CD14-positive monocyte (primary cell): Measurements from ENCODE around the gene MAP2K7. TPM values are rescaled to one million over a fixed set of nuclear protein-coding genes. Genes with fewer than 3 reads are reported as not detected.

Experiments
- DNase-seq, 3 donors: peaks; one replicate each; pipeline ENCODE4 v3.0.0-alpha.2; 2011 to 2022
- H2AFZ ChIP-seq: 2 replicates; pipeline ENCODE4 v1.6.0; 2012; ENCODE audit warnings: mild to moderate bottlenecking, low read depth, low read length, inconsistent platforms; ENCODE audit not compliant: insufficient read depth, poor library complexity, severe bottlenecking
- H3K27ac ChIP-seq, 2 donors: 1 replicate in 1 of 2; 2 replicates in 1 of 2; pipeline ENCODE4 v1.5.1; 2012 to 2013; ENCODE audit warnings: low read length in 2 of 2, control low read depth in 1 of 2, inconsistent platforms in 1 of 2, low read depth in 1 of 2, mild to moderate bottlenecking in 1 of 2
- H3K27me3 ChIP-seq, 2 donors: one replicate each; pipeline versions ENCODE4 v1.6.0 to v1.6.1; 2011 to 2013; ENCODE audit warnings: low read length in 2 of 2; ENCODE audit not compliant: control insufficient read depth in 2 of 2, insufficient read depth in 2 of 2
- H3K36me3 ChIP-seq, 2 donors: replicated peaks in 1 of 2; 1 replicate in 1 of 2; 2 replicates in 1 of 2; pipeline versions ENCODE4 v1.5.1 to v1.6.1; 2012 to 2013; ENCODE audit warnings: low read length in 2 of 2, control low read depth in 1 of 2, inconsistent platforms in 1 of 2, mild to moderate bottlenecking in 1 of 2; ENCODE audit not compliant: insufficient read depth in 2 of 2, control insufficient read depth in 1 of 2
- H3K4me1 ChIP-seq, 2 donors: 1 replicate in 1 of 2; 2 replicates in 1 of 2; pipeline versions ENCODE4 v1.5.1 to v1.6.1; 2012 to 2013; ENCODE audit warnings: low read length in 2 of 2, control low read depth in 1 of 2, inconsistent platforms in 1 of 2, mild to moderate bottlenecking in 1 of 2, moderate library complexity in 1 of 2; ENCODE audit not compliant: insufficient read depth in 2 of 2, control insufficient read depth in 1 of 2
- H3K4me2 ChIP-seq: replicated peaks from 2 replicates; pipeline ENCODE3; 2012; ENCODE audit warnings: low read length, moderate library complexity, mild to moderate bottlenecking; ENCODE audit not compliant: poor library complexity, severe bottlenecking; ENCODE audit errors: extremely low read depth
- H3K4me3 ChIP-seq, 3 experiments: fragments of 200-600 bp in 1 of 3; sonication (generic) in 1 of 3; replicated peaks in 1 of 3; 1 replicate in 2 of 3; 2 replicates in 1 of 3; pipeline ENCODE4 v1.5.1; 2011 to 2013; ENCODE audit warnings: low read length in 3 of 3, mild to moderate bottlenecking in 3 of 3, control low read depth in 2 of 3, low read depth in 2 of 3, inconsistent platforms in 1 of 3, moderate library complexity in 1 of 3
- H3K79me2 ChIP-seq: 2 replicates; pipeline ENCODE4 v1.6.0; 2012; ENCODE audit warnings: mild to moderate bottlenecking, control low read depth, inconsistent platforms, low read length, moderate library complexity; ENCODE audit not compliant: insufficient read depth
- H3K9ac ChIP-seq: 2 replicates; pipeline ENCODE4 v1.6.0; 2017; ENCODE audit warnings: low read length, mild to moderate bottlenecking; ENCODE audit not compliant: insufficient read depth, poor library complexity, severe bottlenecking
- H3K9me3 ChIP-seq, 2 donors: replicated peaks in 1 of 2; 1 replicate in 1 of 2; 2 replicates in 1 of 2; pipeline versions ENCODE4 v1.5.1 to v1.6.1; 2012 to 2013; ENCODE audit warnings: low read length in 2 of 2, control low read depth in 1 of 2; ENCODE audit not compliant: control insufficient read depth in 1 of 2, insufficient read depth in 1 of 2
- H4K20me1 ChIP-seq: 2 replicates; pipeline ENCODE4 v1.6.0; 2012; ENCODE audit warnings: mild to moderate bottlenecking, low read length, control low read depth, moderate library complexity; ENCODE audit not compliant: insufficient read depth
- H3K27ac Mint-ChIP-seq, 7 donors: one replicate each; pipeline ENCODE4 v1.8.0; 2020; ENCODE audit warnings: mild to moderate bottlenecking in 7 of 7, mixed read lengths in 7 of 7, moderate library complexity in 6 of 7, inconsistent platforms in 2 of 7
- H3K27me3 Mint-ChIP-seq, 3 donors: one replicate each; pipeline ENCODE4 v1.8.0; 2021 to 2022; ENCODE audit warnings: low read depth in 3 of 3, mild to moderate bottlenecking in 3 of 3, mixed read lengths in 3 of 3, moderate library complexity in 3 of 3, inconsistent platforms in 1 of 3
- H3K36me3 Mint-ChIP-seq, 2 donors: one replicate each; pipeline ENCODE4 v1.8.0; 2020; ENCODE audit warnings: mixed read lengths in 2 of 2, inconsistent platforms in 1 of 2, mild to moderate bottlenecking in 1 of 2
- H3K4me1 Mint-ChIP-seq: one replicate; pipeline ENCODE4 v1.8.0; 2020; ENCODE audit warnings: mild to moderate bottlenecking, mixed read lengths
- H3K4me3 Mint-ChIP-seq, 2 donors: one replicate each; pipeline ENCODE4 v1.8.0; 2020; ENCODE audit warnings: mild to moderate bottlenecking in 2 of 2, mixed read lengths in 2 of 2, moderate library complexity in 1 of 2
- H3K9me3 Mint-ChIP-seq, 7 donors: one replicate each; pipeline ENCODE4 v1.8.0; 2020 to 2022; ENCODE audit warnings: mixed read lengths in 7 of 7, mild to moderate bottlenecking in 6 of 7, moderate library complexity in 6 of 7, inconsistent platforms in 2 of 7
- CTCF ChIP-seq: fragments of 200-600 bp; IDR thresholded peaks from one replicate; pipeline ENCODE4 v1.8.0; 2022; ENCODE audit warnings: antibody characterized with exemption, mild to moderate bottlenecking
- WGBS: methylation state at CpG from one replicate; pipeline ENCODE4 v1.1.5; 2013; ENCODE audit warnings: missing lambda C conversion rate; ENCODE audit not compliant: insufficient coverage; 5-methylcytosine and 5-hydroxymethylcytosine counted together
- intact Hi-C, 2 donors: fragments of 100-400 bp; cut with micrococcal nuclease; formaldehyde crosslinking; loops; one replicate each; pipeline versions ENCODE4 v1.15.0 to v1.15.1; 2023
- polyA plus RNA-seq, 3 donors: library from polyadenylated mRNA; depleted of rRNA in 1 of 3; unstranded in 2 of 3; stranded (reverse) in 1 of 3; fragments of 300-500 nt in 2 of 3; fragments of >200 nt in 1 of 3; fragmentation: Illumina TruSeq in 2 of 3; gene quantifications; 1 replicate in 2 of 3; 2 replicates in 1 of 3; pipeline ENCODE4 v1.2.3, GENCODE V29; 2012 to 2021

The MAP2K7 gene
- polyA plus RNA-seq, 3 donors = 0.92 to 39.5 (median 1.5) TPM

- 96% methylated on average over 22 of the region's 22 CpGs for WGBS
- H3K9ac ChIP-seq = no peak overlapping the region
- H2AFZ ChIP-seq = no peak overlapping the region
- Mint-ChIP-seq H3K4me1 (peaks cover 13% of the 10 kb centered on the region), H3K27ac (no peak overlapping the region), H3K36me3 (peaks cover 7 to 16% of the 10 kb centered on the region in 2 donors), H3K9me3 (peaks cover 0 to 24% (median 4%) of the 10 kb centered on the region in 7 donors), H3K4me3 (no peak overlapping the region), H3K27me3 (peaks cover 38 to 53% (median 43%) of the 10 kb centered on the region in 3 donors)
- H3K4me1 ChIP-seq = peaks cover 13 to 18% of the 10 kb centered on the region in 2 donors
- no peak overlapping the region for H3K4me3 ChIP-seq
- H3K9me3 ChIP-seq = no peaks in the 10 kb centered on the region
- peaks cover 15 to 42% of the 10 kb centered on the region in 2 donors for H3K27me3 ChIP-seq
- H3K36me3 ChIP-seq = no peaks in the 10 kb centered on the region
- H3K79me2 ChIP-seq = no peaks in the 10 kb centered on the region
- no peak for TF ChIP-seq CTCF
- no peak overlapping the region for H3K4me2 ChIP-seq
- no peak overlapping the region for H3K27ac ChIP-seq
- intact Hi-C loops = no loop called here
- no peak for DNase-seq
- H4K20me1 ChIP-seq = no peaks in the 10 kb centered on the region
Observed at GRCh38 chr19:7859831-7860713, 43.6 kb upstream of the MAP2K7 start.

- H3K4me1 Mint-ChIP-seq = peaks cover 20% of the 10 kb centered on the region
- H3K27ac ChIP-seq = no peak overlapping the region
- H3K4me1 ChIP-seq = peaks cover 18 to 20% of the 10 kb centered on the region in 2 donors
- peaks cover 0 to 25% (median 6%) of the 10 kb centered on the region in 7 donors for H3K9me3 Mint-ChIP-seq
- 80% methylated on average over 6 of the region's 14 CpGs for WGBS
- no peaks in the 10 kb centered on the region for H3K9me3 ChIP-seq
- DNase-seq = no peak
- H3K4me3 ChIP-seq = no peak overlapping the region
- intact Hi-C loops = no loop called here
- no peaks in the 10 kb centered on the region for H4K20me1 ChIP-seq
- no peaks in the 10 kb centered on the region for H3K36me3 ChIP-seq
- H3K9ac ChIP-seq = no peak overlapping the region
- H3K27me3 Mint-ChIP-seq = peaks cover 47 to 62% (median 47%) of the 10 kb centered on the region in 3 donors
- H3K79me2 ChIP-seq = no peaks in the 10 kb centered on the region
- peak overlapping the region in 1 of 2 donors; percentile 80 for H3K4me3 Mint-ChIP-seq
- H3K4me2 ChIP-seq = no peak overlapping the region
- H3K27me3 ChIP-seq = peaks cover 18 to 51% of the 10 kb centered on the region in 2 donors
- H3K27ac Mint-ChIP-seq = peak overlapping the region in 1 of 7 donors; percentile 80
- no peak overlapping the region for H2AFZ ChIP-seq
- no peak for TF ChIP-seq CTCF
- H3K36me3 Mint-ChIP-seq = peaks cover 7 to 18% of the 10 kb centered on the region in 2 donors
Observed at GRCh38 chr19:7860714-7861618, 42.7 kb upstream of the MAP2K7 start.
